Endodermal cell (in vitro differentiated cells): ENCODE measurements around the gene CDC16. TPM values are rescaled to one million over a fixed set of nuclear protein-coding genes. Genes with fewer than 3 reads are reported as not detected.

ENCODE experiments used
- DNase-seq: peaks from one replicate; pipeline ENCODE4 v3.0.0-alpha.2; 2017
- H3K27ac ChIP-seq: 2 replicates; pipeline ENCODE4 v1.5.1; 2013; ENCODE audit warnings: mild to moderate bottlenecking, low read depth, low read length, moderate library complexity
- H3K27me3 ChIP-seq: 2 replicates; pipeline ENCODE4 v1.6.1; 2013; ENCODE audit warnings: mild to moderate bottlenecking, low read length, moderate library complexity; ENCODE audit not compliant: insufficient read depth, control insufficient read depth, poor library complexity, severe bottlenecking
- H3K36me3 ChIP-seq: 2 replicates; pipeline ENCODE4 v1.7.0; 2013; ENCODE audit warnings: mild to moderate bottlenecking, low read length, moderate library complexity; ENCODE audit not compliant: control insufficient read depth, insufficient read depth
- H3K4me1 ChIP-seq: one replicate; pipeline ENCODE4 v1.7.0; 2013; ENCODE audit warnings: low read length; ENCODE audit not compliant: control insufficient read depth, insufficient read depth
- H3K4me3 ChIP-seq: 2 replicates; pipeline ENCODE4 v1.5.1; 2013; ENCODE audit warnings: mild to moderate bottlenecking, low read length, moderate library complexity
- H3K9ac ChIP-seq: 2 replicates; pipeline ENCODE4 v1.6.1; 2013; ENCODE audit warnings: mild to moderate bottlenecking, low read length, moderate library complexity; ENCODE audit not compliant: poor library complexity, severe bottlenecking; ENCODE audit errors: extremely low read depth
- H3K9me3 ChIP-seq: 2 replicates; pipeline ENCODE4 v1.6.1; 2013; ENCODE audit warnings: mild to moderate bottlenecking, low read length, moderate library complexity; ENCODE audit not compliant: control insufficient read depth
- H3K27ac Mint-ChIP-seq: 2 replicates; pipeline ENCODE4 v1.8.0; 2020; ENCODE audit warnings: mixed read lengths
- H3K27me3 Mint-ChIP-seq: 2 replicates; pipeline ENCODE4 v1.8.0; 2021; ENCODE audit warnings: mild to moderate bottlenecking, mixed read lengths; ENCODE audit not compliant: insufficient read depth
- H3K36me3 Mint-ChIP-seq: 2 replicates; pipeline ENCODE4 v1.8.0; 2020; ENCODE audit warnings: low read depth, mixed read lengths
- H3K4me1 Mint-ChIP-seq: 2 replicates; pipeline ENCODE4 v1.8.0; 2020; ENCODE audit warnings: mixed read lengths
- H3K4me3 Mint-ChIP-seq: 2 replicates; pipeline ENCODE4 v1.8.0; 2020; ENCODE audit warnings: mild to moderate bottlenecking, moderate library complexity, mixed read lengths
- H3K9me3 Mint-ChIP-seq: 2 replicates; pipeline ENCODE4 v1.8.0; 2020; ENCODE audit warnings: mild to moderate bottlenecking, mixed read lengths
- CTCF ChIP-seq: fragments of 200-600 bp; sonication (generic); conservative IDR thresholded peaks from 2 replicates; pipeline ENCODE4 v1.5.0; 2021; ENCODE audit warnings: antibody characterized with exemption, mild to moderate bottlenecking
- WGBS, 2 experiments: methylation state at CpG; one replicate each; pipeline versions ENCODE4 v1.1.5 to v1.1.7; 2013; ENCODE audit warnings: missing lambda C conversion rate in 2 of 2, mixed read lengths in 1 of 2; ENCODE audit not compliant: insufficient coverage in 1 of 2, insufficient read length in 1 of 2; 5-methylcytosine and 5-hydroxymethylcytosine counted together
- total RNA-seq, 2 donors: library from RNA; stranded (reverse); fragmentation: NEBNext Ultra II Directional in 1 of 2; extraction: Animal tissue kit (Norgen Biotek cat#: 25700) in 1 of 2; gene quantifications; 2 replicates in 1 of 2; 3 replicates in 1 of 2; pipeline ENCODE4 v1.2.1, GENCODE V29; 2021

The CDC16 gene
- total RNA-seq, 2 donors from 2014 or later = 89.7 to 90.8 TPM

DNA sequence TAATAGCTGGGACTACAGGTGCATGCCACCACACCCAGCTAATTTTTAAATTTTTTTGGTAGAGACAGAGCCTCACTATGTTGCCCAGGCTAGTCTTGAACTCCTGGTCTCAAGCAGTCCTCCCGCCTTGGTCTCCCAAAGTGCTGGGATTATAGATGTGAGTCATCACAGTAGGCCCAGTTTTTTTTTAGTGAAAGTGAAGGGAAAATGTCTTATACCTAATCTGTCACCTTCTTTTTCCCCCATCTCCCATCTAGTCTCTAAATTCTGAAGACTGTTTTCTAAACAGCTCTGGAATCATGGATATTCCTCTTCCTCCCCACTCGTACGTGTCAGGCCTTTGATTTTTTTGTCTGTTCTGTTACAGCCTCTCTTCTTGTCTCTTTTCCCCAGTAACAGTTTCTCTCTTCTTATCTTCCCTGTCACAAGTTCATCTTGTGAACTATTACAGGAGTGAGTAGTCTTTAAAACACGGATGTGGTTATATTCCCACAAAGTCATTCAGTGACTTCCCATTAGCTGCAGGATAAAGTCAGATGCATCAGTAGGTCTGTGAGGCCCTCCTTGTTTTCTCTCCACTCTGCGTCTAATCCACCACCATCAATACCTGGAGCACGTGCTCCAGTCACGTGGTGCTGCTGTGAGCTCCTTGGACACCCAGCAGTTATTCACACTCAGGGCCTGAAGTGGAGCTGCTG is 2.9 kb downstream of the CDC16 start:
- TF ChIP-seq CTCF = no peak
- Mint-ChIP-seq H3K4me1 (peaks cover 13% of the 10 kb centered on the region), H3K27me3 (peaks cover 2% of the 10 kb centered on the region), H3K4me3 (no peak overlapping the region), H3K36me3 (peaks cover 46% of the 10 kb centered on the region), H3K9me3 (peaks cover 4% of the 10 kb centered on the region), H3K27ac (no peak overlapping the region)
- H3K9ac ChIP-seq = no peak overlapping the region
- no peak overlapping the region for H3K4me3 ChIP-seq
- H3K36me3 ChIP-seq = peaks cover 52% of the 10 kb centered on the region
- H3K27ac ChIP-seq = no peak overlapping the region
- DNase-seq = no peak
- H3K9me3 ChIP-seq = peaks cover 8% of the 10 kb centered on the region
- no peaks in the 10 kb centered on the region for H3K4me1 ChIP-seq
- no peaks in the 10 kb centered on the region for H3K27me3 ChIP-seq
- WGBS, 2 experiments = 94 to 100% methylated on average over 6 to 7 of the region's 7 CpGs

DNA sequence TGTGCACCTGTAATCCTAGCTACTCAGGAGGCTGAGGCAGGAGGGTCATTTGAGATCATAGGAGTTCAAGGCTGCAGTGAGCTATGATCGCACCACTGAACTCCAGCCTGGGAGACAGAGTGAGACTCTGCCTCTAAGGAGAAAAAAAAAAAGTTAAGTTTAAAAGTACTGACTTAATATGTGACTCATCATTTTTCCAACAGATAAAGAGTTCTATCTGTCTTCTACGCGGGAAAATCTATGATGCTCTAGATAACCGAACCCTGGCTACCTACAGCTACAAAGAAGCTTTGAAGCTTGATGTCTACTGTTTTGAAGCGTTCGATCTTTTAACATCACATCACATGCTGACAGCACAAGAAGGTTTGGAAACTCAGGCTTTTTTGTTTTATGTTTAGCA is 7.2 kb downstream of the CDC16 start:
- Mint-ChIP-seq H3K4me1 (no peaks in the 10 kb centered on the region), H3K27me3 (no peaks in the 10 kb centered on the region), H3K27ac (no peak overlapping the region), H3K4me3 (no peak overlapping the region), H3K9me3 (no peaks in the 10 kb centered on the region), H3K36me3 (peaks cover 84% of the 10 kb centered on the region)
- Histone ChIP-seq H3K9me3 (no peaks in the 10 kb centered on the region), H3K36me3 (peaks cover 95% of the 10 kb centered on the region), H3K27ac (no peak overlapping the region), H3K9ac (no peak overlapping the region), H3K4me1 (no peaks in the 10 kb centered on the region), H3K27me3 (no peaks in the 10 kb centered on the region), H3K4me3 (no peak overlapping the region)
- DNase-seq = no peak
- WGBS, 2 experiments = 96 to 98% methylated on average over 5 to 6 of the region's 6 CpGs
- no peak for TF ChIP-seq CTCF

GRCh38 chr13:114243971-114244370 is 9.3 kb downstream of the CDC16 start:
- H3K4me1 Mint-ChIP-seq = no peaks in the 10 kb centered on the region
- Histone ChIP-seq H3K9me3 (peaks cover 8% of the 10 kb centered on the region), H3K36me3 (peaks cover 95% of the 10 kb centered on the region), H3K9ac (no peak overlapping the region), H3K4me3 (no peak overlapping the region), H3K27me3 (no peaks in the 10 kb centered on the region), H3K27ac (no peak overlapping the region), H3K4me1 (no peaks in the 10 kb centered on the region)
- no peak overlapping the region for H3K27ac Mint-ChIP-seq
- no peaks in the 10 kb centered on the region for H3K9me3 Mint-ChIP-seq
- H3K27me3 Mint-ChIP-seq = no peaks in the 10 kb centered on the region
- no peak overlapping the region for H3K4me3 Mint-ChIP-seq
- peaks cover 90% of the 10 kb centered on the region for H3K36me3 Mint-ChIP-seq
- 98% methylated on average over 3 of the region's 3 CpGs; no CpG with 5 or more reads in 1 of the 2 experiments for WGBS, 2 experiments
- no peak for TF ChIP-seq CTCF
- no peak for DNase-seq
